HFFc6 (cell line): ENCODE measurements around the gene RSF1. TPM values are rescaled to one million over a fixed set of nuclear protein-coding genes. Genes with fewer than 3 reads are reported as not detected.

Source experiments
- DNase-seq: peaks from one replicate; pipeline ENCODE4 v3.0.0-alpha.2; 2018
- H3K27ac Mint-ChIP-seq: 2 replicates; pipeline ENCODE4 v1.8.0; 2020; ENCODE audit warnings: mild to moderate bottlenecking, mixed read lengths
- H3K27me3 Mint-ChIP-seq: 2 replicates; pipeline ENCODE4 v1.8.0; 2021; ENCODE audit warnings: mild to moderate bottlenecking, moderate library complexity, mixed read lengths; ENCODE audit not compliant: insufficient read depth
- H3K36me3 Mint-ChIP-seq: 2 replicates; pipeline ENCODE4 v1.8.0; 2021; ENCODE audit warnings: low read depth, mixed read lengths
- H3K4me1 Mint-ChIP-seq: 2 replicates; pipeline ENCODE4 v1.8.0; 2020; ENCODE audit warnings: low read depth, mixed read lengths
- H3K4me3 Mint-ChIP-seq: 2 replicates; pipeline ENCODE4 v1.8.0; 2020; ENCODE audit warnings: mild to moderate bottlenecking, moderate library complexity, mixed read lengths
- H3K9me3 Mint-ChIP-seq: 2 replicates; pipeline ENCODE4 v1.8.0; 2020; ENCODE audit warnings: mild to moderate bottlenecking, mixed read lengths
- total RNA-seq, 6 experiments: library from RNA; stranded (reverse); fragmentation: NEBNext Ultra II Directional; extraction: Animal tissue kit (Norgen Biotek cat#: 25700); gene quantifications; 2 replicates in 1 of 6; 3 replicates in 5 of 6; pipeline ENCODE4 v1.2.3, GENCODE V29; 2021
- TF ChIP-seq, protein P1 (sequence below): fragments of 200-600 bp; sonication (generic); IDR thresholded peaks from 2 replicates; pipeline ENCODE4 v1.5.0; 2021; ENCODE audit warnings: antibody characterized with exemption, mild to moderate bottlenecking

Gene RSF1
- total RNA-seq, 6 experiments from 2014 or later = 44.7 to 59.2 (median 55.3) TPM

- Mint-ChIP-seq H3K4me1 (no peaks in the 10 kb centered on the region), H3K27me3 (no peaks in the 10 kb centered on the region; the same call in 1 of the 2 replicates), H3K27ac (no peak overlapping the region), H3K36me3 (peaks cover 35% of the 10 kb centered on the region), H3K4me3 (no peak overlapping the region), H3K9me3 (peaks cover 25% of the 10 kb centered on the region)
- TF ChIP-seq, protein P1, sequence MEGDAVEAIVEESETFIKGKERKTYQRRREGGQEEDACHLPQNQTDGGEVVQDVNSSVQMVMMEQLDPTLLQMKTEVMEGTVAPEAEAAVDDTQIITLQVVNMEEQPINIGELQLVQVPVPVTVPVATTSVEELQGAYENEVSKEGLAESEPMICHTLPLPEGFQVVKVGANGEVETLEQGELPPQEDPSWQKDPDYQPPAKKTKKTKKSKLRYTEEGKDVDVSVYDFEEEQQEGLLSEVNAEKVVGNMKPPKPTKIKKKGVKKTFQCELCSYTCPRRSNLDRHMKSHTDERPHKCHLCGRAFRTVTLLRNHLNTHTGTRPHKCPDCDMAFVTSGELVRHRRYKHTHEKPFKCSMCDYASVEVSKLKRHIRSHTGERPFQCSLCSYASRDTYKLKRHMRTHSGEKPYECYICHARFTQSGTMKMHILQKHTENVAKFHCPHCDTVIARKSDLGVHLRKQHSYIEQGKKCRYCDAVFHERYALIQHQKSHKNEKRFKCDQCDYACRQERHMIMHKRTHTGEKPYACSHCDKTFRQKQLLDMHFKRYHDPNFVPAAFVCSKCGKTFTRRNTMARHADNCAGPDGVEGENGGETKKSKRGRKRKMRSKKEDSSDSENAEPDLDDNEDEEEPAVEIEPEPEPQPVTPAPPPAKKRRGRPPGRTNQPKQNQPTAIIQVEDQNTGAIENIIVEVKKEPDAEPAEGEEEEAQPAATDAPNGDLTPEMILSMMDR = no peak
- DNase-seq = no peak
Observed at GRCh38 chr11:77730789-77731188, 89.7 kb downstream of the RSF1 start.

DNA sequence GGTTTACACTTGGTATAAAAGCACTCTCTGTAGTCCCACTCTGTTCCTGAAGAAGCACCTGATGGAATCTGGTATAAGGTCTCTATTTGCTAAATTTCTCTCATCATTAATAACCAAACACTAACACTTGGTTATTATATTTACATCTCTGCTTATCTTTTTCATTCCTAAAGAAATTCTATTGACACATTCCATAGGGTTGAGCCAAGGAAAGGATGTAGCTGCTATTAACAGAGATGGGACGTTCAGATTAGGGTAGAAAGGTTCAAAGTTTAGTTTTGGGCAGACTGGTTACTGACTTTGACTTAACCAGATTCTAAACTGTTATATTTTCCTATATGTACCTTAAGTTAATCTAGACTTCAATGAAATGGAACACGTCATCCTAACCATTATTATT, 91.5 kb downstream of the RSF1 start:
- Mint-ChIP-seq H3K4me3 (no peak overlapping the region), H3K27ac (no peak overlapping the region), H3K9me3 (peaks cover 25% of the 10 kb centered on the region), H3K27me3 (no peaks in the 10 kb centered on the region; the same call in 1 of the 2 replicates), H3K4me1 (peaks cover under 1% of the 10 kb centered on the region; the same call in 1 of the 2 replicates), H3K36me3 (peaks cover 36% of the 10 kb centered on the region)
- no peak for DNase-seq
- TF ChIP-seq, protein P1 = no peak

GRCh38 chr11:77728203-77728786, 92.2 kb downstream of the RSF1 start:
- peaks cover 6% of the 10 kb centered on the region; the same call in 1 of the 2 replicates for H3K4me1 Mint-ChIP-seq
- no peak for DNase-seq
- H3K4me3 Mint-ChIP-seq = no peak overlapping the region
- no peak overlapping the region for H3K27ac Mint-ChIP-seq
- peaks cover 25% of the 10 kb centered on the region for H3K9me3 Mint-ChIP-seq
- no peaks in the 10 kb centered on the region; the same call in 1 of the 2 replicates for H3K27me3 Mint-ChIP-seq
- TF ChIP-seq, protein P1 = no peak
- peaks cover 43% of the 10 kb centered on the region for H3K36me3 Mint-ChIP-seq

DNA sequence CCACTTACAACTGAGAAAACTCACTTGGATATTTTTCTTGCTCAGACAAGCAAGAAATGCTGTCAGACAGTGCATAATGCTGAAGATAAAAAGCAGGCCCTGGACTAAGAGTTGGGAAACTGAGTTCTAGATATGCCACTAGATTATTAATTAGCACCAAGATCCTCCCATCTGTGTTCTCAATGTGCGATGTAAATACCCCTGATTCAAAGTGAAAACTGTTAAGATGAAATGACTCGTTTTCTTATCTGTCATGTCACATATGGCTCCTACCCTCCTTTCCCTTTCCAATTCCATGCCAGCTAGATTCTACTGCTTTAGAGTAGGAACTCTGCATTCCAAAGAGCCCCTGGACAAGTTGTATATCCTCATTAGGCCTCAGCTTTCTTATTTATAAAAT, 94.0 kb downstream of the RSF1 start:
- H3K4me1 Mint-ChIP-seq = peaks cover 13% of the 10 kb centered on the region; the same call in 1 of the 2 replicates
- H3K27me3 Mint-ChIP-seq = no peaks in the 10 kb centered on the region; the same call in 1 of the 2 replicates
- peaks cover 37% of the 10 kb centered on the region for H3K36me3 Mint-ChIP-seq
- no peak for DNase-seq
- no peak overlapping the region for H3K27ac Mint-ChIP-seq
- H3K9me3 Mint-ChIP-seq = peaks cover 13% of the 10 kb centered on the region
- TF ChIP-seq, protein P1 = no peak
- no peak overlapping the region for H3K4me3 Mint-ChIP-seq

- Mint-ChIP-seq H3K4me3 (no peak overlapping the region), H3K36me3 (peaks cover 27% of the 10 kb centered on the region), H3K27ac (no peak overlapping the region), H3K27me3 (no peaks in the 10 kb centered on the region), H3K4me1 (peaks cover 13% of the 10 kb centered on the region; the same call in 1 of the 2 replicates), H3K9me3 (peaks cover 3% of the 10 kb centered on the region)
- DNase-seq = no peak
- TF ChIP-seq, protein P1 = no peak
Observed at GRCh38 chr11:77725433-77725832, 95.1 kb downstream of the RSF1 start.
